GM23338 (cell line): ENCODE results near the gene GPR146. TPM values are rescaled to one million over a fixed set of nuclear protein-coding genes. Genes with fewer than 3 reads are reported as not detected.

Experiments used
- ATAC-seq: fragments of 200-7000 bp; cut with Tn5 transposase; 3 replicates; pipeline ENCODE4 v1.9.1; 2020
- DNase-seq: peaks from one replicate; pipeline ENCODE4 v3.0.0-alpha.2; 2015; ENCODE audit warnings: low spot score
- H2AFZ ChIP-seq: fragments of 200-600 bp; sonication (generic); 2 replicates; pipeline ENCODE4 v1.8.0; 2016; ENCODE audit warnings: antibody characterized with exemption, mild to moderate bottlenecking, moderate library complexity
- H3F3A ChIP-seq: fragments of 200-600 bp; sonication (generic); replicated peaks from 2 replicates; pipeline ENCODE4 v1.8.0; 2017; ENCODE audit warnings: antibody characterized with exemption, mixed run types, low read depth
- H3K27ac ChIP-seq: fragments of 200-600 bp; sonication (generic); 2 replicates; pipeline ENCODE4 v1.6.1; 2016; ENCODE audit warnings: low read depth
- H3K27me3 ChIP-seq: fragments of 200-600 bp; sonication (generic); 2 replicates; pipeline ENCODE4 v1.8.0; 2016; ENCODE audit warnings: mild to moderate bottlenecking, mixed run types, moderate library complexity; ENCODE audit not compliant: insufficient read depth
- H3K36me3 ChIP-seq: fragments of 200-600 bp; sonication (generic); 2 replicates; pipeline ENCODE4 v1.8.0; 2016; ENCODE audit warnings: mild to moderate bottlenecking; ENCODE audit not compliant: insufficient read depth
- H3K4me1 ChIP-seq: fragments of 200-600 bp; sonication (generic); 2 replicates; pipeline ENCODE4 v1.8.0; 2016; ENCODE audit warnings: mild to moderate bottlenecking, moderate library complexity; ENCODE audit not compliant: insufficient read depth
- H3K4me2 ChIP-seq: fragments of 200-600 bp; sonication (generic); 2 replicates; pipeline ENCODE4 v1.7.1; 2017; ENCODE audit warnings: mixed run types
- H3K4me3 ChIP-seq: fragments of 200-600 bp; sonication (generic); 2 replicates; pipeline ENCODE4 v1.6.1; 2016; ENCODE audit warnings: mixed run types
- H3K79me2 ChIP-seq: fragments of 200-600 bp; sonication (generic); replicated peaks from 2 replicates; pipeline ENCODE4 v1.8.0; 2017; ENCODE audit warnings: mild to moderate bottlenecking; ENCODE audit not compliant: insufficient read depth
- H3K9me2 ChIP-seq: fragments of 200-600 bp; sonication (generic); 2 replicates; pipeline ENCODE4 v1.8.0; 2017; ENCODE audit not compliant: insufficient read depth
- H4K20me1 ChIP-seq: fragments of 200-600 bp; sonication (generic); replicated peaks from 2 replicates; pipeline ENCODE4 v1.8.0; 2017; ENCODE audit warnings: mild to moderate bottlenecking; ENCODE audit not compliant: insufficient read depth
- H3K27ac Mint-ChIP-seq: 2 replicates; pipeline ENCODE4 v1.8.0; 2020; ENCODE audit warnings: inconsistent platforms, mild to moderate bottlenecking, moderate library complexity, mixed read lengths
- H3K27me3 Mint-ChIP-seq: 3 replicates; pipeline ENCODE4 v1.8.0; 2022; ENCODE audit warnings: low read depth, mild to moderate bottlenecking, moderate library complexity, mixed read lengths, inconsistent platforms; ENCODE audit not compliant: insufficient read depth, poor library complexity
- H3K36me3 Mint-ChIP-seq: 3 replicates; pipeline ENCODE4 v1.8.0; 2021; ENCODE audit warnings: low read depth, mild to moderate bottlenecking, inconsistent platforms, moderate library complexity, mixed read lengths
- H3K4me1 Mint-ChIP-seq: 3 replicates; pipeline ENCODE4 v1.8.0; 2020; ENCODE audit warnings: mild to moderate bottlenecking, inconsistent platforms, mixed read lengths
- H3K4me3 Mint-ChIP-seq: 3 replicates; pipeline ENCODE4 v1.8.0; 2021; ENCODE audit warnings: moderate library complexity, mild to moderate bottlenecking, inconsistent platforms, mixed read lengths
- H3K9me3 Mint-ChIP-seq: 3 replicates; pipeline ENCODE4 v1.8.0; 2020; ENCODE audit warnings: moderate library complexity, mild to moderate bottlenecking, inconsistent platforms, mixed read lengths
- CREB1 ChIP-seq: fragments of 250-450 bp; sonication (Bioruptor Pico); IDR thresholded peaks from 2 replicates; pipeline ENCODE4 v1.5.0; 2020; ENCODE audit warnings: low read depth, mild to moderate bottlenecking, moderate library complexity
- EZH2 ChIP-seq: fragments of 200-600 bp; sonication (generic); IDR thresholded peaks from one replicate; pipeline ENCODE4 v1.8.0; 2017; ENCODE audit warnings: antibody characterized with exemption, mild to moderate bottlenecking, low read depth; ENCODE audit not compliant: unreplicated experiment
- EZH2phosphoT487 ChIP-seq: fragments of 200-600 bp; sonication (generic); IDR thresholded peaks from one replicate; pipeline ENCODE4 v1.8.1; 2018; ENCODE audit warnings: antibody characterized with exemption; ENCODE audit not compliant: unreplicated experiment
- JUNB ChIP-seq: IDR thresholded peaks from one replicate; pipeline ENCODE4 v1.6.1; 2016; ENCODE audit warnings: antibody characterized with exemption; ENCODE audit not compliant: unreplicated experiment
- NANOG ChIP-seq: IDR thresholded peaks from 2 replicates; pipeline ENCODE4 v1.6.1; 2016; ENCODE audit warnings: antibody characterized with exemption, borderline replicate concordance
- POLR2AphosphoS5 ChIP-seq: IDR thresholded peaks from 2 replicates; pipeline ENCODE4 v1.6.1; 2016; ENCODE audit warnings: antibody characterized with exemption, low read depth
- STAT1 ChIP-seq: IDR thresholded peaks from one replicate; pipeline ENCODE4 v1.6.1; 2016; ENCODE audit warnings: antibody characterized with exemption; ENCODE audit not compliant: unreplicated experiment
- ZNF114 ChIP-seq: fragments of 250-450 bp; sonication (Bioruptor Pico); IDR thresholded peaks from 2 replicates; pipeline ENCODE4 v1.5.0; 2020; ENCODE audit warnings: mild to moderate bottlenecking, moderate library complexity
- ZNF331 ChIP-seq: fragments of 250-450 bp; sonication (Bioruptor Pico); IDR thresholded peaks from 2 replicates; pipeline ENCODE4 v1.5.0; 2020; ENCODE audit warnings: low read depth, mild to moderate bottlenecking, moderate library complexity
- polyA plus RNA-seq: library from polyadenylated mRNA; unstranded; fragments of >200 nt; fragmentation: Nextera tagmentation; extraction: Ambion mirVana; gene quantifications from 2 replicates; pipeline ENCODE4 v1.2.1, GENCODE V29; 2016
- total RNA-seq: library from RNA; depleted of rRNA; stranded (reverse); fragments of >200 nt; shearing (Covaris generic); gene quantifications from 2 replicates; pipeline ENCODE4 v1.2.3, GENCODE V29; 2014
- TF ChIP-seq, protein P1 (sequence below): IDR thresholded peaks from one replicate; pipeline ENCODE4 v1.6.1; 2018; ENCODE audit warnings: antibody characterized with exemption; ENCODE audit not compliant: unreplicated experiment
- TF ChIP-seq, protein P2 (sequence below): IDR thresholded peaks from 2 replicates; pipeline ENCODE4 v1.6.1; 2016; ENCODE audit warnings: antibody characterized with exemption
- TF ChIP-seq, protein P3 (sequence below), 2 experiments: fragments of 200-600 bp in 1 of 2; sonication (generic) in 1 of 2; conservative IDR thresholded peaks; 2 replicates each; pipeline versions ENCODE4 v1.5.1 to v1.6.1; 2016 to 2017; ENCODE audit warnings: antibody characterized with exemption in 2 of 2, low read depth in 2 of 2, mild to moderate bottlenecking in 2 of 2, moderate library complexity in 1 of 2
- TF ChIP-seq, protein P4 (sequence below): fragments of 250-450 bp; sonication (Bioruptor Pico); IDR thresholded peaks from 2 replicates; pipeline ENCODE4 v1.5.0; 2020; ENCODE audit warnings: mild to moderate bottlenecking, moderate library complexity

The GPR146 gene
- total and polyA plus RNA-seq, 2 experiments from 2014 or later, result 0.28 to 0.37 TPM

DNA sequence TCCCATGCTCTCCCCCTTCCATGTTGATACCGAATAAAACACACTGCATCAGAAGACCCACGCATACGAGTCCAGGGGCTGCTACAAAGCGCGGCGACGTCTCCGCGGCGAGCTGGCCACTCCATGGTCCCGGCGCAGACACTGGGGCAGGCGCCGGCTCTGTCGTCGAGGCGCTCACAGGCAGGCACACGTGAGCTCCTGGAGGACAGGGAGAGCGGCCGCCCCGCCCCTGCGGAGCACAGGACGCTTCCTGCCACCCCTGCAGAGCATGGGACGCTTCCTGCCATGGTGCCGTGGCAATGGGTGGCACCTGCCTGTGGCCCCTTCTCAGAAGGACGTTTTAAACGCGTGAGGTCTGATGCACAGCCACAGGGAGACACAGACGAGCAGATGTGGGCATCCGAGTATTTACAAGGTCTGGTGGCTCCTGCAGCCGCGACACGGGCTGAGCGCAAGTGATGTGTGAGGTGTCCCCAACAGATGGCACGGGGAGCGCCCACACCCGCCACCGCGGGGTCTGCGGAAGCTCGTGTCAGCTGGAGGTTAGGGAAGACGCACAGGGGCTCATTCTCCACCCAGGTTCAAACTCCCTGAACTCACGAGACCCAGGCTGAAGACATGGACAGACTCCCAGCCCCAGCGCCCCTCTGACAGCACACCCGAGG, 21.4 kb upstream of the GPR146 start:
- H3K27me3 ChIP-seq, result no peaks in the 10 kb centered on the region
- Mint-ChIP-seq H3K4me1 (peaks cover 2% of the 10 kb centered on the region; the same call in 1 of the 3 replicates), H3K4me3 (no peak overlapping the region), H3K27me3 (peaks cover 13% of the 10 kb centered on the region), H3K36me3 (peaks cover 14% of the 10 kb centered on the region), H3K27ac (peak overlapping the region; percentile 36; the same call in 1 of the 2 replicates), H3K9me3 (no peaks in the 10 kb centered on the region; the same call in 1 of the 3 replicates)
- TF ChIP-seq ZNF331 (no peak), EZH2phosphoT487 (no peak), NANOG (no peak), STAT1 (no peak), JUNB (no peak), EZH2 (no peak), POLR2AphosphoS5 (no peak), CREB1 (CRISPR knock-in tag) (no peak), ZNF114 (CRISPR knock-in tag) (no peak)
- TF ChIP-seq, protein P1, sequence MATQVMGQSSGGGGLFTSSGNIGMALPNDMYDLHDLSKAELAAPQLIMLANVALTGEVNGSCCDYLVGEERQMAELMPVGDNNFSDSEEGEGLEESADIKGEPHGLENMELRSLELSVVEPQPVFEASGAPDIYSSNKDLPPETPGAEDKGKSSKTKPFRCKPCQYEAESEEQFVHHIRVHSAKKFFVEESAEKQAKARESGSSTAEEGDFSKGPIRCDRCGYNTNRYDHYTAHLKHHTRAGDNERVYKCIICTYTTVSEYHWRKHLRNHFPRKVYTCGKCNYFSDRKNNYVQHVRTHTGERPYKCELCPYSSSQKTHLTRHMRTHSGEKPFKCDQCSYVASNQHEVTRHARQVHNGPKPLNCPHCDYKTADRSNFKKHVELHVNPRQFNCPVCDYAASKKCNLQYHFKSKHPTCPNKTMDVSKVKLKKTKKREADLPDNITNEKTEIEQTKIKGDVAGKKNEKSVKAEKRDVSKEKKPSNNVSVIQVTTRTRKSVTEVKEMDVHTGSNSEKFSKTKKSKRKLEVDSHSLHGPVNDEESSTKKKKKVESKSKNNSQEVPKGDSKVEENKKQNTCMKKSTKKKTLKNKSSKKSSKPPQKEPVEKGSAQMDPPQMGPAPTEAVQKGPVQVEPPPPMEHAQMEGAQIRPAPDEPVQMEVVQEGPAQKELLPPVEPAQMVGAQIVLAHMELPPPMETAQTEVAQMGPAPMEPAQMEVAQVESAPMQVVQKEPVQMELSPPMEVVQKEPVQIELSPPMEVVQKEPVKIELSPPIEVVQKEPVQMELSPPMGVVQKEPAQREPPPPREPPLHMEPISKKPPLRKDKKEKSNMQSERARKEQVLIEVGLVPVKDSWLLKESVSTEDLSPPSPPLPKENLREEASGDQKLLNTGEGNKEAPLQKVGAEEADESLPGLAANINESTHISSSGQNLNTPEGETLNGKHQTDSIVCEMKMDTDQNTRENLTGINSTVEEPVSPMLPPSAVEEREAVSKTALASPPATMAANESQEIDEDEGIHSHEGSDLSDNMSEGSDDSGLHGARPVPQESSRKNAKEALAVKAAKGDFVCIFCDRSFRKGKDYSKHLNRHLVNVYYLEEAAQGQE, result no peak
- TF ChIP-seq, protein P2, sequence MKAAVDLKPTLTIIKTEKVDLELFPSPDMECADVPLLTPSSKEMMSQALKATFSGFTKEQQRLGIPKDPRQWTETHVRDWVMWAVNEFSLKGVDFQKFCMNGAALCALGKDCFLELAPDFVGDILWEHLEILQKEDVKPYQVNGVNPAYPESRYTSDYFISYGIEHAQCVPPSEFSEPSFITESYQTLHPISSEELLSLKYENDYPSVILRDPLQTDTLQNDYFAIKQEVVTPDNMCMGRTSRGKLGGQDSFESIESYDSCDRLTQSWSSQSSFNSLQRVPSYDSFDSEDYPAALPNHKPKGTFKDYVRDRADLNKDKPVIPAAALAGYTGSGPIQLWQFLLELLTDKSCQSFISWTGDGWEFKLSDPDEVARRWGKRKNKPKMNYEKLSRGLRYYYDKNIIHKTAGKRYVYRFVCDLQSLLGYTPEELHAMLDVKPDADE, result no peak
- TF ChIP-seq, protein P3, sequence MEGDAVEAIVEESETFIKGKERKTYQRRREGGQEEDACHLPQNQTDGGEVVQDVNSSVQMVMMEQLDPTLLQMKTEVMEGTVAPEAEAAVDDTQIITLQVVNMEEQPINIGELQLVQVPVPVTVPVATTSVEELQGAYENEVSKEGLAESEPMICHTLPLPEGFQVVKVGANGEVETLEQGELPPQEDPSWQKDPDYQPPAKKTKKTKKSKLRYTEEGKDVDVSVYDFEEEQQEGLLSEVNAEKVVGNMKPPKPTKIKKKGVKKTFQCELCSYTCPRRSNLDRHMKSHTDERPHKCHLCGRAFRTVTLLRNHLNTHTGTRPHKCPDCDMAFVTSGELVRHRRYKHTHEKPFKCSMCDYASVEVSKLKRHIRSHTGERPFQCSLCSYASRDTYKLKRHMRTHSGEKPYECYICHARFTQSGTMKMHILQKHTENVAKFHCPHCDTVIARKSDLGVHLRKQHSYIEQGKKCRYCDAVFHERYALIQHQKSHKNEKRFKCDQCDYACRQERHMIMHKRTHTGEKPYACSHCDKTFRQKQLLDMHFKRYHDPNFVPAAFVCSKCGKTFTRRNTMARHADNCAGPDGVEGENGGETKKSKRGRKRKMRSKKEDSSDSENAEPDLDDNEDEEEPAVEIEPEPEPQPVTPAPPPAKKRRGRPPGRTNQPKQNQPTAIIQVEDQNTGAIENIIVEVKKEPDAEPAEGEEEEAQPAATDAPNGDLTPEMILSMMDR (conservative IDR thresholded peaks at IDR 0.05; ENCODE audit: low read depth in 2 of 2), result no peak
- TF ChIP-seq, protein P4, sequence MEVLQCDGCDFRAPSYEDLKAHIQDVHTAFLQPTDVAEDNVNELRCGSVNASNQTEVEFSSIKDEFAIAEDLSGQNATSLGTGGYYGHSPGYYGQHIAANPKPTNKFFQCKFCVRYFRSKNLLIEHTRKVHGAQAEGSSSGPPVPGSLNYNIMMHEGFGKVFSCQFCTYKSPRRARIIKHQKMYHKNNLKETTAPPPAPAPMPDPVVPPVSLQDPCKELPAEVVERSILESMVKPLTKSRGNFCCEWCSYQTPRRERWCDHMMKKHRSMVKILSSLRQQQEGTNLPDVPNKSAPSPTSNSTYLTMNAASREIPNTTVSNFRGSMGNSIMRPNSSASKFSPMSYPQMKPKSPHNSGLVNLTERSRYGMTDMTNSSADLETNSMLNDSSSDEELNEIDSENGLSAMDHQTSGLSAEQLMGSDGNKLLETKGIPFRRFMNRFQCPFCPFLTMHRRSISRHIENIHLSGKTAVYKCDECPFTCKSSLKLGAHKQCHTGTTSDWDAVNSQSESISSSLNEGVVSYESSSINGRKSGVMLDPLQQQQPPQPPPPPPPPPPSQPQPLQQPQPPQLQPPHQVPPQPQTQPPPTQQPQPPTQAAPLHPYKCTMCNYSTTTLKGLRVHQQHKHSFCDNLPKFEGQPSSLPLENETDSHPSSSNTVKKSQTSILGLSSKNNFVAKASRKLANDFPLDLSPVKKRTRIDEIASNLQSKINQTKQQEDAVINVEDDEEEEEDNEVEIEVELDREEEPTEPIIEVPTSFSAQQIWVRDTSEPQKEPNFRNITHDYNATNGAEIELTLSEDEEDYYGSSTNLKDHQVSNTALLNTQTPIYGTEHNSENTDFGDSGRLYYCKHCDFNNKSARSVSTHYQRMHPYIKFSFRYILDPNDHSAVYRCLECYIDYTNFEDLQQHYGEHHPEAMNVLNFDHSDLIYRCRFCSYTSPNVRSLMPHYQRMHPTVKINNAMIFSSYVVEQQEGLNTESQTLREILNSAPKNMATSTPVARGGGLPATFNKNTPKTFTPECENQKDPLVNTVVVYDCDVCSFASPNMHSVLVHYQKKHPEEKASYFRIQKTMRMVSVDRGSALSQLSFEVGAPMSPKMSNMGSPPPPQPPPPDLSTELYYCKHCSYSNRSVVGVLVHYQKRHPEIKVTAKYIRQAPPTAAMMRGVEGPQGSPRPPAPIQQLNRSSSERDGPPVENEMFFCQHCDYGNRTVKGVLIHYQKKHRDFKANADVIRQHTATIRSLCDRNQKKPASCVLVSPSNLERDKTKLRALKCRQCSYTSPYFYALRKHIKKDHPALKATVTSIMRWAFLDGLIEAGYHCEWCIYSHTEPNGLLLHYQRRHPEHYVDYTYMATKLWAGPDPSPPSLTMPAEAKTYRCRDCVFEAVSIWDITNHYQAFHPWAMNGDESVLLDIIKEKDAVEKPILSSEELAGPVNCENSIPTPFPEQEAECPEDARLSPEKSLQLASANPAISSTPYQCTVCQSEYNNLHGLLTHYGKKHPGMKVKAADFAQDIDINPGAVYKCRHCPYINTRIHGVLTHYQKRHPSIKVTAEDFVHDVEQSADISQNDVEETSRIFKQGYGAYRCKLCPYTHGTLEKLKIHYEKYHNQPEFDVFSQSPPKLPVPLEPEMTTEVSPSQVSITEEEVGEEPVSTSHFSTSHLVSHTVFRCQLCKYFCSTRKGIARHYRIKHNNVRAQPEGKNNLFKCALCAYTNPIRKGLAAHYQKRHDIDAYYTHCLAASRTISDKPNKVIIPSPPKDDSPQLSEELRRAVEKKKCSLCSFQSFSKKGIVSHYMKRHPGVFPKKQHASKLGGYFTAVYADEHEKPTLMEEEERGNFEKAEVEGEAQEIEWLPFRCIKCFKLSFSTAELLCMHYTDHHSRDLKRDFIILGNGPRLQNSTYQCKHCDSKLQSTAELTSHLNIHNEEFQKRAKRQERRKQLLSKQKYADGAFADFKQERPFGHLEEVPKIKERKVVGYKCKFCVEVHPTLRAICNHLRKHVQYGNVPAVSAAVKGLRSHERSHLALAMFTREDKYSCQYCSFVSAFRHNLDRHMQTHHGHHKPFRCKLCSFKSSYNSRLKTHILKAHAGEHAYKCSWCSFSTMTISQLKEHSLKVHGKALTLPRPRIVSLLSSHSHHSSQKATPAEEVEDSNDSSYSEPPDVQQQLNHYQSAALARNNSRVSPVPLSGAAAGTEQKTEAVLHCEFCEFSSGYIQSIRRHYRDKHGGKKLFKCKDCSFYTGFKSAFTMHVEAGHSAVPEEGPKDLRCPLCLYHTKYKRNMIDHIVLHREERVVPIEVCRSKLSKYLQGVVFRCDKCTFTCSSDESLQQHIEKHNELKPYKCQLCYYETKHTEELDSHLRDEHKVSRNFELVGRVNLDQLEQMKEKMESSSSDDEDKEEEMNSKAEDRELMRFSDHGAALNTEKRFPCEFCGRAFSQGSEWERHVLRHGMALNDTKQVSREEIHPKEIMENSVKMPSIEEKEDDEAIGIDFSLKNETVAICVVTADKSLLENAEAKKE (CRISPR knock-in tag), result no peak
- no peak overlapping the region for H2AFZ ChIP-seq
- H3K4me3 ChIP-seq, result no peak overlapping the region
- peaks cover 4% of the 10 kb centered on the region; the same call in 1 of the 2 replicates for H3K79me2 ChIP-seq
- peaks cover 5% of the 10 kb centered on the region; the same call in 1 of the 2 replicates for H3F3A ChIP-seq
- H3K27ac ChIP-seq, result no peak overlapping the region
- H3K36me3 ChIP-seq, result no peaks in the 10 kb centered on the region
- DNase-seq (no peak), ATAC-seq (no peak)
- H3K9me2 ChIP-seq, result no peaks in the 10 kb centered on the region
- no peak overlapping the region for H3K4me2 ChIP-seq
- H4K20me1 ChIP-seq, result peaks cover 8% of the 10 kb centered on the region
- no peaks in the 10 kb centered on the region; the same call in 1 of the 2 replicates for H3K4me1 ChIP-seq
